ENCODE data around the gene CTPS2.

- TF ChIP-seq CTCF (IDR thresholded peaks at IDR 0.05; ENCODE audit: extremely low read depth in 1 of 2, insufficient read depth in 1 of 2, low read depth in 1 of 2, low read length in 2 of 2) (no peak), POLR2A (IDR thresholded peaks at IDR 0.05; ENCODE audit: low read depth, low read length) (no peak), MYC (IDR thresholded peaks at IDR 0.05; ENCODE audit: low read depth, low read length) (no peak), POLR2AphosphoS5 (IDR thresholded peaks at IDR 0.05; ENCODE audit: insufficient read depth, low read depth, low read length) (no peak), JUN (IDR thresholded peaks at IDR 0.05; ENCODE audit: borderline replicate concordance, insufficient read depth, insufficient read length, low read depth) (no peak), EZH2 (IDR thresholded peaks at IDR 0.05; ENCODE audit: borderline replicate concordance, low read depth, low read length, severe bottlenecking) (no peak), MAX (IDR thresholded peaks at IDR 0.05; ENCODE audit: insufficient read depth, insufficient read length) (no peak), FOS (IDR thresholded peaks at IDR 0.05; ENCODE audit: borderline replicate concordance, insufficient read depth, low read length) (no peak), GATA2 (IDR thresholded peaks at IDR 0.05; ENCODE audit: insufficient read depth, insufficient read length, low read depth, low read length) (no peak)
Observed at GRCh38 chrX:16638533-16638932, 73.9 kb downstream of the CTPS2 start.

Data from endothelial cell of umbilical vein (primary cell).